MM.1S (cell line): ENCODE measurements around the gene RASGEF1B.

Experiments
- CTCF ChIP-seq: fragments of 300-600 bp; sonication (generic); IDR thresholded peaks from 2 replicates; pipeline ENCODE4 v1.5.1; 2016; ENCODE audit warnings: antibody characterized with exemption, low read length, mixed read lengths
- EZH2 ChIP-seq: fragments of 300-600 bp; sonication (generic); optimal IDR thresholded peaks from 2 replicates; pipeline ENCODE3; 2017; ENCODE audit warnings: low read depth, mild to moderate bottlenecking, antibody characterized with exemption, low read length, mixed read lengths
- EZH2phosphoT487 ChIP-seq: fragments of 300-600 bp; sonication (generic); IDR thresholded peaks from 2 replicates; pipeline ENCODE4 v1.6.1; 2018; ENCODE audit warnings: antibody characterized with exemption, low read length

DNA sequence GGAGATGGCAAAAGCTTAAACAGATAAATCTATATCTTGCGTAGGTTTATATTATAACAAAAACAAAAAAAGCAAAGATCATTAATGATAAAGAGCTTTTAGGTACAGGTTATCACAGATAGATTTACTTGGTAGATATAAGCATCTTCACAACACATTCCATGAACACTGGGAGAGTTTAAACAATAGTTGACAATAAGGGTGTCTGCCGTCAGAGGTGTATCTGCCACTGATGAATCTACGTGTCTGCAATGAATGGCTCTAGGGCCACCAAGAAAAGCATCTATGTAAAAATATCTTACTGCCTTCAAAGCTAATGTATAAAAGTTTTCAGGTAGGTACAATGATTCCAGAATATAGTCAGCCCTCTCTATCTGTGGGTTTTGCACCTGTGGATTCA is 43.7 kb downstream of the RASGEF1B start:
- TF ChIP-seq CTCF (no peak), EZH2 (no peak), EZH2phosphoT487 (no peak)
